DMS114 treated with DMSO at 0.1 percent for 48 hours (cell line): ENCODE results near the gene TGM5.
"Not testable (repeated sequence)": the region's sequence is repeated elsewhere in the genome, so short reads cannot be mapped to it uniquely, and the experiment has no call there.

ENCODE experiments used
- DNase-seq: peaks from one replicate; lab custom pipeline; 2025; ENCODE audit not compliant: unreplicated experiment; lab: John Stamatoyannopoulos, UW

The TGM5 gene

GRCh38 chr15:43218908-43219706, 47.6 kb downstream of the TGM5 start:
- DNase-seq, result no peak

- DNase-seq, result no peak
Observed at GRCh38 chr15:43215961-43216360, 50.8 kb downstream of the TGM5 start.

GRCh38 chr15:43214592-43215295, 52.0 kb downstream of the TGM5 start:
- DNase-seq, result no peak

- no peak for DNase-seq
Observed at GRCh38 chr15:43214169-43214568, 52.6 kb downstream of the TGM5 start.

- DNase-seq, result no peak
Observed at GRCh38 chr15:43213466-43213865, 53.3 kb downstream of the TGM5 start.

GRCh38 chr15:43212951-43213350, 53.8 kb downstream of the TGM5 start:
- no peak for DNase-seq

- no peak for DNase-seq
Observed at GRCh38 chr15:43212299-43212698, 54.4 kb downstream of the TGM5 start.

GRCh38 chr15:43211224-43211735, 55.4 kb downstream of the TGM5 start:
- no peak for DNase-seq

- DNase-seq, result no peak
Observed at GRCh38 chr15:43210807-43211206, 55.9 kb downstream of the TGM5 start.

GRCh38 chr15:43210172-43210745, 56.5 kb downstream of the TGM5 start:
- DNase-seq, result no peak

GRCh38 chr15:43209059-43209824, 57.5 kb downstream of the TGM5 start:
- no peak for DNase-seq

- no peak for DNase-seq
Observed at GRCh38 chr15:43208052-43209002, 58.4 kb downstream of the TGM5 start.

GRCh38 chr15:43207024-43207423, 59.7 kb downstream of the TGM5 start:
- DNase-seq, result no peak

GRCh38 chr15:43206054-43206453, 60.7 kb downstream of the TGM5 start:
- DNase-seq, result no peak

GRCh38 chr15:43204016-43204901, 62.5 kb downstream of the TGM5 start:
- peak; percentile 40 for DNase-seq

GRCh38 chr15:43199945-43200488, 66.7 kb downstream of the TGM5 start:
- no peak for DNase-seq

GRCh38 chr15:43198992-43199391, 67.7 kb downstream of the TGM5 start:
- DNase-seq, result no peak

- not testable (repeated sequence) for DNase-seq
Observed at GRCh38 chr15:43198556-43198955, 68.2 kb downstream of the TGM5 start.

GRCh38 chr15:43197773-43198172, 69.0 kb downstream of the TGM5 start:
- DNase-seq, result not testable (repeated sequence)
